ENCODE results near the gene TTC21A.

- TF ChIP-seq POLR2A (IDR thresholded peaks at IDR 0.05) (no peak), CTCF (IDR thresholded peaks at IDR 0.05) (peak in 1 of 3 donors; percentile 13)
Observed at GRCh38 chr3:39106851-39107387, 561 bp upstream of the TTC21A start.

Measured in breast epithelium (tissue), 3 donors.